ENCODE data around the gene LIN37.
A peak's percentile ranks its signal among the peaks of the same experiment; 100 is the strongest.

Gene LIN37

DNA sequence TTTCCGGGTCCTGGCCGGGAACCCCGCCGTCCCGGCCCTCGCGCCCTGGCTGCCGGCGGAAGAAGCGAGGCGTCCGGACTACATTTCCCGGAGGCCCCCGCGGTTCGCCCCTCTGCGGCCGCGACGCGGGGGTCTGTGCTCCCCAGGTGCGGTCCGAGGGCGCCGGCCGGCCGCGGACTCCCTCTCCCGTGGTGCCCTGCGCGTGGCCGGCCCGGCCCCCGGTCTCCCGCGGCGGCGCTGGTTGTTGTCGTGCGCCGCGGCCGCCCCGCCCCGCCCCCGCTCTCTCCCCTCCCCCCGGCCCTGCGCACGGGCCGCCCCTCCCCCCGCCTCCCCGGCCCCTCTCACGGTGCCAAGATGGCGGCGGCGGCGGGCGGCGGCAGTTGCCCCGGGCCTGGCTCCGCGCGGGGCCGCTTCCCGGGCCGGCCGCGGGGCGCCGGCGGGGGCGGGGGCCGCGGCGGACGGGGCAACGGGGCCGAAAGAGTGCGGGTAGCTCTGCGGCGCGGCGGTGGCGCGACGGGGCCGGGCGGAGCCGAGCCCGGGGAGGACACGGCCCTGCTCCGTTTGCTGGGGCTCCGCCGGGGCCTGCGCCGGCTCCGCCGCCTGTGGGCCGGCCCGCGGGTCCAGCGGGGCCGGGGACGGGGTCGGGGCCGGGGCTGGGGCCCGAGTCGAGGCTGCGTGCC lies 30.6 kb upstream of the LIN37 start, which contains the start of gene KMT2B:
TSS of gene KMT2B (plus strand) at position 339 of the 680 bp plus-strand sequence. CDS start at position 355, 16 bp downstream.
- H3K36me3 ChIP-seq, result peaks cover 17 to 35% (median 25%) of the 10 kb centered on the region in 3 donors
- peak within 1 kb of the TSS; percentile 86 for H3K27ac ChIP-seq
- H3K4me1 ChIP-seq, result peaks cover 0 to 36% (median 26%) of the 10 kb centered on the region in 4 donors
- H3K27me3 ChIP-seq, result no peaks in the 10 kb centered on the region
- intact Hi-C loops (cut with DNase I; ENCODE audit: low total_unique reads), result loop anchor here (2.0 to 10.0 kb wide), 4 partner anchors 25 to 593 kb away; partner anchors contain the start of genes HSPB6, PROSER3 and TMEM147
- TF ChIP-seq CTCF (IDR thresholded peaks at IDR 0.05), result no peak
- H3K4me3 ChIP-seq, result peak within 1 kb of the TSS; percentile 64 to 95
- H3K9me3 ChIP-seq, result no peaks in the 10 kb centered on the region
- no peak for DNase-seq

- no peak for DNase-seq
- intact Hi-C loops (cut with DNase I; ENCODE audit: low total_unique reads), result loop anchor here (5.0 to 10.0 kb wide), 3 partner anchors 39 to 594 kb away; partner anchors contain the start of genes HSPB6, PROSER3 and TMEM147
- H3K27ac ChIP-seq, result peak overlapping the region; percentile 77 to 86
- H3K4me1 ChIP-seq, result peaks cover 0 to 36% (median 26%) of the 10 kb centered on the region in 4 donors
- no peaks in the 10 kb centered on the region for H3K27me3 ChIP-seq
- no peaks in the 10 kb centered on the region for H3K9me3 ChIP-seq
- TF ChIP-seq CTCF (IDR thresholded peaks at IDR 0.05), result no peak
- H3K4me3 ChIP-seq, result peak overlapping the region; percentile 64 to 95
- peaks cover 24 to 42% (median 32%) of the 10 kb centered on the region in 3 donors for H3K36me3 ChIP-seq
Measured at GRCh38 chr19:35718345-35719041, 29.9 kb upstream of the LIN37 start.

DNA sequence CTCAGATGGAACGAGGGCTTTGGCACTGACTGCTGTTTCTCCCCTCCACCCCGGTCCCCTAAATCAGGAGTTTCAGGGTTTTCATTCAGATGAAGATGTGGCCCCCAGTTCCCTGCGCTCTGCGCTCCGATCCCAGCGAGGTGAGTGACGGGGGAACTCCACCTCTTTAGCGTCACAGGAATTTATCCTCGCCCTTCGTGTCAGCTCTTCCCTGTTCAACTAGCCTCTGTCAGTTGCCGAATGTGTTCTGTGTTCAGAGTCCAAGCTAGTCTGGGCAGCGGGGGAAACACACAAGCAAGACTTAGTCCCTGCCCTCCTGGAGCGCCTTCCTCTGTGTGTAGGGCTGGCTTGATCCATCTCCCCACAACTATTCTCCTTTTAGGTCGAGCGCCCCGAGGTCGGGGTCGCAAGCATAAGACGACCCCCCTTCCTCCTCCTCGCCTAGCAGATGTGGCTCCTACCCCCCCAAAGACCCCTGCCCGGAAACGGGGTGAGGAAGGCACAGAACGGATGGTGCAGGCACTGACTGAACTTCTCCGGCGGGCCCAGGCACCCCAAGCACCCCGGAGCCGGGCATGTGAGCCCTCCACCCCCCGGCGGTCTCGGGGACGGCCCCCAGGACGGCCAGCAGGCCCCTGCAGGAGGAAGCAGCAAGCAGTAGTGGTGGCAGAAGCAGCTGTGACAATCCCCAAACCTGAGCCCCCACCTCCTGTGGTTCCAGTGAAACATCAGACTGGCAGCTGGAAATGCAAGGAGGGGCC lies 28.8 kb upstream of the LIN37 start:
- Histone ChIP-seq H3K36me3 (peaks cover 34 to 53% (median 43%) of the 10 kb centered on the region in 3 donors), H3K27ac (peak overlapping the region in 1 of 2 donors; percentile 77), H3K9me3 (no peaks in the 10 kb centered on the region), H3K27me3 (no peaks in the 10 kb centered on the region), H3K4me3 (peak overlapping the region; percentile 64 to 95), H3K4me1 (peaks cover 0 to 36% (median 26%) of the 10 kb centered on the region in 4 donors)
- DNase-seq, result no peak
- TF ChIP-seq CTCF (IDR thresholded peaks at IDR 0.05), result no peak
- intact Hi-C loops (cut with DNase I; ENCODE audit: low total_unique reads), result loop anchor here (5.0 to 10.0 kb wide), 3 partner anchors 38 to 595 kb away; partner anchors contain the start of genes HSPB6, PROSER3 and TMEM147

DNA sequence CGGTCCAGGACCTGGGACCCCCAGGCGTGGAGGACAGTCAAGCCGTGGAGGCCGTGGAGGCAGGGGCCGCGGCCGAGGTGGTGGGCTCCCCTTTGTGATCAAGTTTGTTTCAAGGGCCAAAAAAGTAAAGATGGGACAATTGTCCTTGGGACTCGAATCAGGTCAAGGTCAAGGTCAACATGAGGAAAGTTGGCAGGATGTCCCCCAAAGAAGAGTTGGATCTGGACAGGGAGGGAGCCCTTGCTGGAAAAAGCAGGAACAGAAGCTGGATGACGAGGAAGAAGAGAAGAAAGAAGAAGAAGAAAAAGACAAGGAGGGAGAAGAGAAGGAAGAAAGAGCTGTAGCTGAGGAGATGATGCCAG lies 28.2 kb upstream of the LIN37 start:
- H3K9me3 ChIP-seq, result no peaks in the 10 kb centered on the region
- H3K4me1 ChIP-seq, result peaks cover 0 to 36% (median 26%) of the 10 kb centered on the region in 4 donors
- no peak for DNase-seq
- H3K36me3 ChIP-seq, result peaks cover 40 to 58% (median 49%) of the 10 kb centered on the region in 3 donors
- TF ChIP-seq CTCF (IDR thresholded peaks at IDR 0.05), result no peak
- no peaks in the 10 kb centered on the region for H3K27me3 ChIP-seq
- no peak overlapping the region for H3K4me3 ChIP-seq
- intact Hi-C loops (cut with DNase I; ENCODE audit: low total_unique reads), result no loop called here
- H3K27ac ChIP-seq, result no peak overlapping the region

- no peaks in the 10 kb centered on the region for H3K9me3 ChIP-seq
- no peak overlapping the region for H3K27ac ChIP-seq
- no peak for TF ChIP-seq CTCF (IDR thresholded peaks at IDR 0.05)
- intact Hi-C loops (cut with DNase I; ENCODE audit: low total_unique reads), result no loop called here
- H3K27me3 ChIP-seq, result no peaks in the 10 kb centered on the region
- no peak for DNase-seq
- peaks cover 45 to 64% (median 54%) of the 10 kb centered on the region in 3 donors for H3K36me3 ChIP-seq
- H3K4me3 ChIP-seq, result no peak overlapping the region
- H3K4me1 ChIP-seq, result peaks cover 0 to 33% (median 22%) of the 10 kb centered on the region in 4 donors
Measured at GRCh38 chr19:35720648-35721047, 27.7 kb upstream of the LIN37 start.
